Measurements from ENCODE around the gene FTL. TPM values are rescaled to one million over a fixed set of nuclear protein-coding genes. Genes with fewer than 3 reads are reported as not detected.

The FTL gene
- total and polyA plus RNA-seq, 2 donors, result 1,234 to 4,798 TPM

- H3K4me3 ChIP-seq (ENCODE audit: low read depth, low read length), result no peak overlapping the region
- no peak overlapping the region for H3K27ac ChIP-seq (ENCODE audit: low read depth)
- no peaks in the 10 kb centered on the region for H3K36me3 ChIP-seq (ENCODE audit: insufficient read depth)
- WGBS, result 79% methylated on average over 5 of the region's 5 CpGs
- H3K4me1 ChIP-seq (ENCODE audit: insufficient read depth), result no peaks in the 10 kb centered on the region
- DNase-seq (ENCODE audit: extremely low spot score), result no peak
These were observed 32.9 kb downstream of the FTL start for GRCh38 chr19:48997972-48998371.

DNA sequence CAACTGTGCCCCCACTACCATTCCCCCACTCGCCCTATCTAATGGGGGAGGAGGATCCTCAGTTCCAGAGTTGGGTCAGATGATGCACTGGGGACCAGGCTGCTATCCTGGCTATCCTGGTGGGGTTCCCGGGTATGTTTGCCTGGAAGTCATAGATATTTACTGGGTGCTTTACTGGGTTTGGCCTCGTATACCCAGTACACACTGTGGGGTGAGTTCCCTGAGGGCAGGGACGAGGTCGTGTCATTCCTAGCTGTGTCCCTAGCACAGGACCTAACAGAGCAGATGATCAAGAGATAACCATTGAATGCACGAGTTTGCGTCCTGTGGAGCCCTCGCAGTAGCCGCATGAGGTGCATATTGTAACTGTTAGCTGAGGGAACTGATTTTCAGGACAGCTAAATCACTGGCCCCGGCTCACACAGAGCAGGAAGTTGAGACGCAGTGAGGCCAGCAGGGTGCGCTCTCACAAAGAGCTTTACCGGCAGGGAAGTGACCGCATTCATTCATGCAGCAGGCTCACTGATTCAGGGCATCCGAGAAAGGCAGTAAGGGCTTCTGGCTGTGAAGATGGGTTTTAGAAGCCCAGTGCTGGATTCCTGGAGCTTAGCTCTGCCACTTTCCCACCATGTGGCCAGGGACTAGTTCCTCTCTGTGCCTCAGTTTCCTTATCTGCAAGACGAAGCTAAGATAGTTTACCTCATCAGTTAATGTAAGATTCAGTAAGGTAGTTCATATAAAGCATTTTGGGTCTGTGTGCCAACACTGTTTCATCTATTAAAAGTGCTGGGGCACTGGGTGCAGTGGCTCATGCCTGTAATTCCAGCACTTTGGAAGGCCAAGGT is 34.6 kb downstream of the FTL start:
- no peaks in the 10 kb centered on the region for H3K36me3 ChIP-seq (ENCODE audit: insufficient read depth)
- no peak overlapping the region for H3K4me3 ChIP-seq (ENCODE audit: low read depth, low read length)
- WGBS, result 58% methylated on average over 16 of the region's 16 CpGs
- no peak for DNase-seq (ENCODE audit: extremely low spot score)
- H3K27ac ChIP-seq (ENCODE audit: low read depth), result no peak overlapping the region
- H3K4me1 ChIP-seq (ENCODE audit: insufficient read depth), result no peaks in the 10 kb centered on the region

DNA sequence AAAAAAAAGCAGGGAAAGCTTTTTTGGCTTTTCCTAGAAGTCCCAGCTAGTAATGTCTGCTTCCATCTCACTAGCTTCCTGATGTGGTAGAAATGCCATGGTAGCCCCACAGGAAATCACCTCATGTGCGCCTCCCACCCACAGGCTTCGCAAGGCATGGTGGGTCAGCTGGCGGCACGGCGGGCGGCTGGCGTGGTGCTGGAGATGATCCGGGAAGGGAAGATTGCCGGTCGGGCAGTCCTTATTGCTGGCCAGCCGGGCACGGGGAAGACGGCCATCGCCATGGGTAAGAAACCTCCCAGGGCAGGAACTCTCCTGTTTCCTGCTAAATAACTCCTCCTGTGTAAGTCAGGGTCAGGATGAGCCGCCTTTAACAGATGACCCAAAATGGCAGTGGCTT is 39.0 kb downstream of the FTL start:
- H3K36me3 ChIP-seq (ENCODE audit: insufficient read depth), result peaks cover 2% of the 10 kb centered on the region
- H3K27ac ChIP-seq (ENCODE audit: low read depth), result no peak overlapping the region
- 98% methylated on average over 15 of the region's 15 CpGs for WGBS
- H3K4me3 ChIP-seq (ENCODE audit: low read depth, low read length), result no peak overlapping the region
- no peaks in the 10 kb centered on the region for H3K4me1 ChIP-seq (ENCODE audit: insufficient read depth)
- no peak for DNase-seq (ENCODE audit: extremely low spot score)

DNA sequence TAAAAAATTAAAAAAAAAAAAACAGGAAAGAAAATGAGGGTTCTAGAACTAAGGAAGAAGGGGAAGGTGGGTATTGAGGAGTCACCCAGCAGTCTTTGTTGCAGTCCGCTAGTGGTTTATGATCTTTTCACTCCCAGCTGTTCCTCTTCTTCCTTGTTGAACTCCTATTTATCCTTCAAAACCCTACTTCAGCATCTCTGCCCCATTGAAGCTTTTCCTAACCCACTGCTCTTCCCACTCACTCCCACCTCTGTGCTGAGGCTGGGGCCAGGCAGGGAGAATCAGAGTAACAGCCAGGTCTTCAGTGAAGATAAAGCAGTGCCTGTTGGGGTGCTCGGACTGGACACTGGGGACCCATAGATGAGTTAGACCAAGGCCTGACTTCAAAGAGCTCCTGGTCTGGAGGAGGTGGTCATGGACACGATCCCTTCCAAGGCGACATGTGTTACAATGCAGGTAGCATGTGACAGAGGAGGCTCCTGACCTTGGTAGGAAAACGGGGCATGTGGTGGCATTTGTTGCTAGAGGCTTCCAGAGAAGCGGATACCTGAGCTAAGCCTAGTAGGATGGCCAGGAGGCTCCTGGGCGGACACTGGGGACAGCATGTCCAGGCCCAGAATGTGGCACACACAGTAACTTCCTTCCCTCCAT is 40.0 kb downstream of the FTL start:
- DNase-seq (ENCODE audit: extremely low spot score), result no peak
- H3K27ac ChIP-seq (ENCODE audit: low read depth), result no peak overlapping the region
- no peak overlapping the region for H3K4me3 ChIP-seq (ENCODE audit: low read depth, low read length)
- H3K36me3 ChIP-seq (ENCODE audit: insufficient read depth), result peaks cover 2% of the 10 kb centered on the region
- WGBS, result 94% methylated on average over 7 of the region's 7 CpGs
- no peaks in the 10 kb centered on the region for H3K4me1 ChIP-seq (ENCODE audit: insufficient read depth)

DNA sequence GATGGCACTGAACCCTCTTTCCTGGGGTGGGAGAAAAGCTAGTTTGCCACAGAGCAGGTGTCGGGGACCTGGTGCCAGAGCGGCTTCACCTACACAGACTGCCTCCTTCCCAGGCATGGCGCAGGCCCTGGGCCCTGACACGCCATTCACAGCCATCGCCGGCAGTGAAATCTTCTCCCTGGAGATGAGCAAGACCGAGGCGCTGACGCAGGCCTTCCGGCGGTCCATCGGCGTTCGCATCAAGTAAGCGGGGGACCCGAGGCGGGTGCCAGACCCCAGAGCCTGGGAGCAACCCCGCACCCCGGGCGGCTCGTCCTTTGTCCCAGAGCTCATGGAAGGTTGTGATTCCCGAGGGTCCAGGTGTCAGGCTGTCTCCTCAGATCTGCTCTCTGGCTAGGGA is 41.8 kb downstream of the FTL start:
- Histone ChIP-seq H3K27ac (ENCODE audit: low read depth) (no peak overlapping the region), H3K4me3 (ENCODE audit: low read depth, low read length) (no peak overlapping the region), H3K4me1 (ENCODE audit: insufficient read depth) (no peaks in the 10 kb centered on the region), H3K36me3 (ENCODE audit: insufficient read depth) (peaks cover 2% of the 10 kb centered on the region)
- no peak for DNase-seq (ENCODE audit: extremely low spot score)
- WGBS, result 97% methylated on average over 22 of the region's 22 CpGs

DNA sequence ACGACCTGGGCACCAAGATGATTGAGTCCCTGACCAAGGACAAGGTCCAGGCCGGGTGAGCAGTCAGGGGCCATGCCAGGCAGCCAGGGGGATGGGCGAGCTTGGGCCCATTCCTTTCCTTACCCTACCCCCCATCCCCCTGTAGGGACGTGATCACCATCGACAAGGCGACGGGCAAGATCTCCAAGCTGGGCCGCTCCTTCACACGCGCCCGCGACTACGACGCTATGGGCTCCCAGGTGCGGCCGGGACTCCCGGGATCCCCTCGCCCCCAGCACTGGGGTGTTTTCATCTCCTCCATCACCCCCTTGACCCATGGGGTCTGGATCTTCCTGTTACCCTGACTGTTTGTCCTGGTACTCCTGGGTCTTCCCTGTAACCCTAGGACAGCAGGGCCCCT is 44.7 kb downstream of the FTL start:
- Histone ChIP-seq H3K4me1 (ENCODE audit: insufficient read depth) (no peaks in the 10 kb centered on the region), H3K4me3 (ENCODE audit: low read depth, low read length) (no peak overlapping the region), H3K36me3 (ENCODE audit: insufficient read depth) (peaks cover 2% of the 10 kb centered on the region), H3K27ac (ENCODE audit: low read depth) (no peak overlapping the region)
- DNase-seq (ENCODE audit: extremely low spot score), result no peak
- WGBS, result 96% methylated on average over 18 of the region's 18 CpGs

DNA sequence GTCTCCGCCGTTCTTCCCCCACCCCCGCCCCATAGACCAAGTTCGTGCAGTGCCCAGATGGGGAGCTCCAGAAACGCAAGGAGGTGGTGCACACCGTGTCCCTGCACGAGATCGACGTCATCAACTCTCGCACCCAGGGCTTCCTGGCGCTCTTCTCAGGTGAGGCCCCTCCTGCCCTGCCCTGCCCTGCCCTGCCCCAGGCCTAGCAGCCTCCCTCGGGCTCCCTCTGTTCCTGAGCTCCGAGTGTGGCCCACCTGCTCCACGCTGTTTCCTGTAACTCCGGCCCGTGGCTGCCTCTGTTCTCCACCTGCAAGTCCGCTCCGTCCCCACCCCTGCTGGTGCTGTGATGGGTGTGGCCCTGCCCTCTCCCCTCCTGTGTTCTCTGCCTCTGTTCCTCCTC is 45.3 kb downstream of the FTL start:
- no peak for DNase-seq (ENCODE audit: extremely low spot score)
- Histone ChIP-seq H3K4me1 (ENCODE audit: insufficient read depth) (no peaks in the 10 kb centered on the region), H3K4me3 (ENCODE audit: low read depth, low read length) (no peak overlapping the region), H3K36me3 (ENCODE audit: insufficient read depth) (no peaks in the 10 kb centered on the region), H3K27ac (ENCODE audit: low read depth) (no peak overlapping the region)
- 91% methylated on average over 18 of the region's 18 CpGs for WGBS

- DNase-seq (ENCODE audit: extremely low spot score), result no peak
- Histone ChIP-seq H3K4me1 (ENCODE audit: insufficient read depth) (no peaks in the 10 kb centered on the region), H3K36me3 (ENCODE audit: insufficient read depth) (peaks cover 2% of the 10 kb centered on the region), H3K27ac (ENCODE audit: low read depth) (no peak overlapping the region), H3K4me3 (ENCODE audit: low read depth, low read length) (no peak overlapping the region)
- 90% methylated on average over 17 of the region's 17 CpGs for WGBS
These were observed 46.1 kb downstream of the FTL start for GRCh38 chr19:49011194-49011593.

- H3K4me1 ChIP-seq (ENCODE audit: insufficient read depth), result no peaks in the 10 kb centered on the region
- no peak overlapping the region for H3K4me3 ChIP-seq (ENCODE audit: low read depth, low read length)
- DNase-seq (ENCODE audit: extremely low spot score), result no peak
- no peak overlapping the region for H3K27ac ChIP-seq (ENCODE audit: low read depth)
- peaks cover 2% of the 10 kb centered on the region for H3K36me3 ChIP-seq (ENCODE audit: insufficient read depth)
- 92% methylated on average over 32 of the region's 32 CpGs for WGBS
These were observed 49.2 kb downstream of the FTL start for GRCh38 chr19:49014123-49014869.

DNA sequence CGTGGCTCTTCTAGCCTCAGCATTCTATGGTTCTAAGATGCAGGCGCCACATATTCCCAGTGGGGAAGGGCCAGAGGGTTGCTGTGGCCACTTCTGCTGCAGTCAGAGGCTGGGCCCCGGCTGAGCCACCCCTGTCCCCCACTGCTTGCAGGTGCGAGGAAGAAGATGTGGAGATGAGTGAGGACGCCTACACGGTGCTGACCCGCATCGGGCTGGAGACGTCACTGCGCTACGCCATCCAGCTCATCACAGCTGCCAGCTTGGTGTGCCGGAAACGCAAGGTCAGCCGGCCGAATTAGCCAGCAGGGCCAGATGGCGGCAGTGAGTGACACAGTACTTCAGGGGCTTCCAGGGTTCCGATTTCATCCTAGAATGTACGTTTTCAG is 49.8 kb downstream of the FTL start:
- H3K4me3 ChIP-seq (ENCODE audit: low read depth, low read length), result no peak overlapping the region
- H3K4me1 ChIP-seq (ENCODE audit: insufficient read depth), result no peaks in the 10 kb centered on the region
- 94% methylated on average over 18 of the region's 18 CpGs for WGBS
- no peak for DNase-seq (ENCODE audit: extremely low spot score)
- H3K36me3 ChIP-seq (ENCODE audit: insufficient read depth), result peaks cover 2% of the 10 kb centered on the region
- H3K27ac ChIP-seq (ENCODE audit: low read depth), result no peak overlapping the region

- WGBS, result 95% methylated on average over 28 of the region's 29 CpGs
- DNase-seq (ENCODE audit: extremely low spot score), result no peak
These were observed 51.1 kb downstream of the FTL start for GRCh38 chr19:49016067-49016839.

More at GRCh38 chr19:49016067-49016839, 51.1 kb downstream of the FTL start:
- H3K4me1 ChIP-seq (ENCODE audit: insufficient read depth), result no peaks in the 10 kb centered on the region
- no peak overlapping the region for H3K4me3 ChIP-seq (ENCODE audit: low read depth, low read length)
- peaks cover 2% of the 10 kb centered on the region for H3K36me3 ChIP-seq (ENCODE audit: insufficient read depth)
- H3K27ac ChIP-seq (ENCODE audit: low read depth), result no peak overlapping the region
